Stomach smooth muscle (tissue), 2 donors: ENCODE data around the gene KRTDAP.
"Not testable (repeated sequence)": the region's sequence is repeated elsewhere in the genome, so short reads cannot be mapped to it uniquely, and the experiment has no call there.

Experiments
- H3K27ac ChIP-seq: one replicate; pipeline ENCODE4 v1.7.0; 2013; ENCODE audit warnings: mild to moderate bottlenecking, low read length, inconsistent platforms
- H3K27me3 ChIP-seq, 2 donors: one replicate each; pipeline ENCODE4 v1.7.0; 2013; ENCODE audit warnings: low read length in 2 of 2; ENCODE audit not compliant: insufficient read depth in 2 of 2, control insufficient read depth in 1 of 2
- H3K36me3 ChIP-seq, 2 donors: one replicate each; pipeline ENCODE4 v1.7.0; 2013; ENCODE audit warnings: low read length in 2 of 2; ENCODE audit not compliant: control insufficient read depth in 2 of 2, insufficient read depth in 2 of 2
- H3K4me1 ChIP-seq: one replicate; pipeline ENCODE4 v1.7.0; 2013; ENCODE audit warnings: low read length; ENCODE audit not compliant: control insufficient read depth, insufficient read depth
- H3K4me3 ChIP-seq, 2 donors: one replicate each; pipeline ENCODE4 v1.7.0; 2013; ENCODE audit warnings: low read length in 2 of 2
- H3K9ac ChIP-seq, 2 donors: one replicate each; pipeline ENCODE4 v1.7.0; 2013; ENCODE audit warnings: low read length in 2 of 2, mild to moderate bottlenecking in 1 of 2
- H3K9me3 ChIP-seq, 2 donors: one replicate each; pipeline ENCODE4 v1.7.0; 2013; ENCODE audit warnings: low read length in 2 of 2; ENCODE audit not compliant: control insufficient read depth in 2 of 2
- donor health status: healthy.
- donor health status: Pancreatic carcinoma.

KRTDAP gene

GRCh38 chr19:35484252-35485036, 5.8 kb downstream of the KRTDAP start:
- H3K4me1 ChIP-seq: no peaks in the 10 kb centered on the region
- H3K9ac ChIP-seq: no peak overlapping the region
- no peak overlapping the region for H3K4me3 ChIP-seq
- no peaks in the 10 kb centered on the region for H3K9me3 ChIP-seq
- H3K27ac ChIP-seq: no peak overlapping the region
- no peaks in the 10 kb centered on the region for H3K36me3 ChIP-seq
- H3K27me3 ChIP-seq: peaks cover 0 to 5% of the 10 kb centered on the region in 2 donors

DNA sequence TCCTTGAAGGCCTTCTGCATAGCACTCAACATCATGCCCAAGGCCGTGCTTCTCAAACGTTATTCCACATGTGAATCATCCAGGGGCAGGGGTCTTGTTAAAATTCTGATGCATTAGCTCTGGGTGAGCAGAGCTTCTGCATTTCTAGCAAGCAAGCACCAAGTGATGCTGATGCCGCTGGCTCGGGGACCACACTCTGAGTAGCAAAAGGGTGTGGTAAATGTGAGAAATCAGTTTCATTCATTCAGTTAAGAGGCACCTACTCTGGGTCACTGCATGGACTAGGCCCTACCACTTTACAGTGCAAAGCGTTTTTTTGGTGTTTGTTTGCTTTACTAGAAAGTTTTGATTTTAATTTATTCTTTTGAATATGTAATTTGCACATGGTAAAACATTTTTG, 7.2 kb downstream of the KRTDAP start:
- no peaks in the 10 kb centered on the region for H3K9me3 ChIP-seq
- H3K9ac ChIP-seq: no peak overlapping the region
- no peaks in the 10 kb centered on the region for H3K4me1 ChIP-seq
- no peaks in the 10 kb centered on the region for H3K36me3 ChIP-seq
- H3K27ac ChIP-seq: no peak overlapping the region
- H3K4me3 ChIP-seq: no peak overlapping the region
- H3K27me3 ChIP-seq: peaks cover 0 to 3% of the 10 kb centered on the region in 2 donors

GRCh38 chr19:35478794-35479677, 11.2 kb downstream of the KRTDAP start:
- no peaks in the 10 kb centered on the region for H3K36me3 ChIP-seq
- no peaks in the 10 kb centered on the region for H3K9me3 ChIP-seq
- H3K9ac ChIP-seq: no peak overlapping the region
- H3K27ac ChIP-seq: no peak overlapping the region
- no peaks in the 10 kb centered on the region for H3K27me3 ChIP-seq
- H3K4me3 ChIP-seq: no peak overlapping the region
- H3K4me1 ChIP-seq: no peaks in the 10 kb centered on the region

DNA sequence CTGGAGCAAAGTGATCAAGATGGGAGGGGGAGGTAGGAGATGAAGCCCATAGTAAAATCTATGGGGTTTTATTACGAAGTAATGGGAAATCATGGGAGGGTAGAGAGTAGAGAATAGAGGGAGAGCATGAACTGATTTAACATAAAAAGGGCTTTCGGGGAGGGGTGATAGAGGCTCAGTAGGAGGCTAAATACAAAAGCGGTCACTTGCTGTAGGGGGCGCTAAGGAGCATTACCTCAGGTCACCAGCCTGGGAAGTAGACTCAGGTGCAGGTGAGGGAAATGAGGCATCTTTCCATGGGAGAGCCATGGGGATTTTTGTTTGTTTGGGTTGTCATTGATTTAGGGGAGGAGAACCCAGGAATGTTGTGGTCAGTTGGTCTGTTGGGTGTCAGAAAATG, 14.1 kb downstream of the KRTDAP start:
- Histone ChIP-seq H3K27ac (no peak overlapping the region), H3K4me3 (no peak overlapping the region)

GRCh38 chr19:35474594-35474993, 15.7 kb downstream of the KRTDAP start:
- H3K27ac ChIP-seq, H3K4me3 ChIP-seq, H3K9me3 ChIP-seq, H3K4me1 ChIP-seq, H3K9ac ChIP-seq, H3K36me3 ChIP-seq, H3K27me3 ChIP-seq: not testable (repeated sequence)

More for the DNA sequence above, 14.1 kb downstream of the KRTDAP start:
- Histone ChIP-seq H3K27me3 (no peaks in the 10 kb centered on the region), H3K4me1 (no peaks in the 10 kb centered on the region), H3K36me3 (no peaks in the 10 kb centered on the region), H3K9me3 (no peaks in the 10 kb centered on the region), H3K9ac (no peak overlapping the region)

DNA sequence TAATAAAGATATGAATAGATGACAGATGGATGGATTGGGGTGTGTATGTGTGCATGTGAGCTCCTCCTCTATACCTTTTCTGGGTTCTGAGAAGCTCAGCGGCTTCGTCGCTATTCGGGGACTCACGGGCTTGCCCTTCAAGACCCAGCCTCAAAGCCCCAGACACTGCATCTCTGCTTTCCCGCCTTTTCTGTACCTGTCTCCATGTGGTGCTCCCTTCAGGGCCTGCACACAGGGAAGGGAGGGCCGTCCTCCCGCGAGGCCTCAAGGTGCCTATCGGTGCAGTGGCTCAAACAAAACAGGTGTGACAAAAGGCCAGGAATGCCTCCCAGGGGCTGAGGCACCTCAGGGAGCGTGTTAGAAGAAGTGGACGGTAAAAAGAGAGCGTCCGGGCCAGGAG, 16.2 kb downstream of the KRTDAP start:
- no peak overlapping the region for H3K27ac ChIP-seq
- no peaks in the 10 kb centered on the region for H3K27me3 ChIP-seq
- no peaks in the 10 kb centered on the region for H3K36me3 ChIP-seq
- no peak overlapping the region for H3K4me3 ChIP-seq
- no peaks in the 10 kb centered on the region for H3K4me1 ChIP-seq
- H3K9ac ChIP-seq: no peak overlapping the region
- no peaks in the 10 kb centered on the region for H3K9me3 ChIP-seq

- Histone ChIP-seq H3K27ac (no peak overlapping the region), H3K9me3 (no peaks in the 10 kb centered on the region), H3K4me1 (no peaks in the 10 kb centered on the region), H3K36me3 (no peaks in the 10 kb centered on the region), H3K4me3 (no peak overlapping the region), H3K27me3 (peaks cover 2 to 4% of the 10 kb centered on the region in 2 donors), H3K9ac (no peak overlapping the region)
Observed at GRCh38 chr19:35471946-35472345, 18.3 kb downstream of the KRTDAP start.

DNA sequence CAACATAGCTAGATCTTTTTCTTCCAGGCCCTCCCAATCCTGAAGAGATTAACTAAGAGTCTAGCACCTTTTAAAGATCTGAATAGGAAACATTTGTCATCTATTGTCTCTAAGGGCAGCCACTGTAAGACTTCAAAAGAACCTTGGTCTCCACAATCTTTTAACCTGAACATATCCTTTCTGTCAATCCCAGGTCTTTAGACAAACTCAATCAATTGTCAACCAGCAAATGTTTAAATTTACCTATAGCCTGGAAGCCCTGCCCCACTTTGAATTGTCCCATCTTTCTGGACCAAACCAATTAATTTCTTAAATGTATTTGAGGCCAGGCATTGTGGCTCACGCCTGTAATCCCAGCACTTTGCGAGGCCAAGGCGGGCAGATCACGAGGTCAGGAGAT, 19.2 kb downstream of the KRTDAP start:
- H3K36me3 ChIP-seq, H3K27me3 ChIP-seq, H3K4me3 ChIP-seq, H3K9me3 ChIP-seq, H3K9ac ChIP-seq, H3K4me1 ChIP-seq, H3K27ac ChIP-seq: not testable (repeated sequence)

DNA sequence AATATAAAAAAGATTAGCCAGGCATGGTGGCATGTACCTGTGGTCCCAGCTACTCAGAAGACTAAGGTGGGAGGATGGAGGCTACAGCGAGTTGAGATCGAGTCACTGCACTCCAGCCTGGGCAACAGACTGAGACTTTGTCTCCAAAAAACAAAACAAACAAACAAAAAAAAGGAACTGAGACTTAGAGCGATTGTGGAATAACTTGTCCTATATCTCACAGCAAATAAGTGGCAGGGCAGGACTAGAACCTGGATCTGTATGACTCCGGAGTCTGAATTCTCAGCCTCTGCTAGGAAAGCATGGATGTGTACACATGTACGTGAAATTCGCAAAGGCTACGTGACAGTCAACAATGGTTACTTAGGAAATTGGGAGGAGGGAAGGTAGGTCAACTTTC, 20.1 kb downstream of the KRTDAP start:
- H3K4me1 ChIP-seq: no peaks in the 10 kb centered on the region
- H3K36me3 ChIP-seq: no peaks in the 10 kb centered on the region
- H3K27me3 ChIP-seq: peaks cover 2 to 4% of the 10 kb centered on the region in 2 donors
- no peak overlapping the region for H3K4me3 ChIP-seq
- H3K9me3 ChIP-seq: no peaks in the 10 kb centered on the region
- no peak overlapping the region for H3K27ac ChIP-seq
- H3K9ac ChIP-seq: no peak overlapping the region

DNA sequence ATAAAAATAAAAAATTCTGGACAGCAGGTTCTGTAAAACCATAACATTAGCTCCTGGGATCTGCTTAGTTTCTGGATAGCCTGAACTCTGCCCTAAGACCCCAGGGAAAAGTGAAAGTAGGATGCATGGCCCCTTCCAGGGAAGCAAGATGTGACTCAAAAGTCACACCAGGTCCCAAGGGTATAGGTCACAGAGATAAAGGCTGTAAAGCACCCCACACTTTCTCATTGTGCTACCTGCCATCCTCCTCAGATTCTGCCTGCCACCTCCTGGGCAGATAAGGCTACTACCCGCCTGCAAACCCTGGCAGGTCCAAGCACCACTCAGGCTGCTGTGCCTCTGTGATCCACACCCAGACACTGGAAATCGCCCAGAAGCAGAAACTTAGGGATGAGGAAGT, 21.6 kb downstream of the KRTDAP start:
- H3K4me3 ChIP-seq: no peak overlapping the region
- H3K27me3 ChIP-seq: peaks cover 2 to 4% of the 10 kb centered on the region in 2 donors
- H3K36me3 ChIP-seq: no peaks in the 10 kb centered on the region
- no peaks in the 10 kb centered on the region for H3K9me3 ChIP-seq
- H3K9ac ChIP-seq: no peak overlapping the region
- H3K4me1 ChIP-seq: no peaks in the 10 kb centered on the region
- H3K27ac ChIP-seq: no peak overlapping the region

DNA sequence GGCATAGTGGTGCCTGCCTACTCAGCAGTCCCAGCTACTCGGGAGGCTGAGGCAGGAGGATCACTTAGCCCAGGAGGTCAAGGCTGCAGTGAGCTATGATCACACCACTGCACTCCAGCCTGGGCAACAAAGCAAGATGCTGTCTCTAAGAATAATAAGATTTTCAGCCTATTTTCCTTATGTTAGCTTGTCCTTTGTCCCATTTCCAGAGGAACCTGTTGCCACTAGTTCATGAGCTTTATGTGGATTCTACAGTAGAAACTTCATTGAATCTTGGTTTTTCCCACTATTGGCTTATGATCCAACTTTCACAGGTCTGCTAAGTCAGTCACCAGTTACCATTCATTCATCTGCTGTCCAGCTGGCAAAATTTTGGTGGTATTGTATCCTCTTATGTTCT, 24.0 kb downstream of the KRTDAP start:
- no peak overlapping the region for H3K27ac ChIP-seq
- no peak overlapping the region for H3K4me3 ChIP-seq
- no peaks in the 10 kb centered on the region for H3K4me1 ChIP-seq

More for the DNA sequence above, 24.0 kb downstream of the KRTDAP start:
- Histone ChIP-seq H3K9me3 (no peaks in the 10 kb centered on the region), H3K27me3 (peaks cover 2 to 4% of the 10 kb centered on the region in 2 donors), H3K36me3 (no peaks in the 10 kb centered on the region), H3K9ac (no peak overlapping the region)
